Transverse colon (tissue), 4 donors: Measurements from ENCODE around the gene RESP18. TPM values are rescaled to one million over a fixed set of nuclear protein-coding genes. Genes with fewer than 3 reads are reported as not detected.

Experiments used
- DNase-seq: peaks from one replicate; pipeline ENCODE4 v3.0.0-alpha.2; 2019
- H3K27ac ChIP-seq, 4 donors: fragments of 200-600 bp; sonication (generic); 2 replicates each; pipeline ENCODE4 v1.5.1; 2016 to 2018; ENCODE audit warnings: inconsistent platforms in 4 of 4
- H3K27me3 ChIP-seq: fragments of 200-600 bp; sonication (generic); 2 replicates; pipeline ENCODE4 v1.5.1; 2017; ENCODE audit warnings: inconsistent platforms
- H3K36me3 ChIP-seq, 4 donors: fragments of 200-600 bp; sonication (generic); 2 replicates each; pipeline ENCODE4 v1.5.1; 2017 to 2019; ENCODE audit warnings: inconsistent platforms in 4 of 4
- H3K4me1 ChIP-seq, 4 donors: fragments of 200-600 bp; sonication (generic); 2 replicates each; pipeline ENCODE4 v1.5.1; 2017 to 2020; ENCODE audit warnings: inconsistent platforms in 4 of 4
- H3K4me3 ChIP-seq, 4 donors: fragments of 200-600 bp; sonication (generic); 1 replicate in 1 of 4; 2 replicates in 3 of 4; pipeline versions ENCODE4 v1.5.1 to v1.6.1; 2017 to 2019; ENCODE audit warnings: inconsistent platforms in 4 of 4
- H3K9me3 ChIP-seq, 2 donors: fragments of 200-600 bp; sonication (generic); 2 replicates each; pipeline ENCODE4 v1.5.1; 2017 to 2019; ENCODE audit warnings: inconsistent platforms in 2 of 2
- CTCF ChIP-seq, 5 experiments: fragments of 200-600 bp in 3 of 5; fragments of 450-650 bp in 2 of 5; sonication (generic) in 3 of 5; IDR thresholded peaks; 1 replicate in 2 of 5; 2 replicates in 3 of 5; pipeline ENCODE4 v1.5.1; 2016 to 2017; ENCODE audit warnings: antibody characterized with exemption in 5 of 5, inconsistent platforms in 3 of 5, mild to moderate bottlenecking in 2 of 5, moderate library complexity in 1 of 5
- EP300 ChIP-seq: sonication (generic); formaldehyde crosslinking; IDR thresholded peaks from one replicate; pipeline ENCODE4 v1.6.1; 2017; ENCODE audit warnings: antibody characterized with exemption, low read depth
- POLR2A ChIP-seq: fragments of 450-650 bp; IDR thresholded peaks from one replicate; pipeline ENCODE4 v1.6.1; 2016; ENCODE audit warnings: antibody characterized with exemption, mild to moderate bottlenecking, moderate library complexity
- POLR2AphosphoS5 ChIP-seq, 3 donors: sonication (generic); formaldehyde crosslinking; IDR thresholded peaks; one replicate each; pipeline ENCODE4 v1.6.1; 2016; ENCODE audit warnings: antibody characterized with exemption in 3 of 3
- WGBS, 2 donors: methylation state at CpG; one replicate each; pipeline ENCODE4 v1.1.5; 2018; ENCODE audit warnings: low coverage in 1 of 2; 5-methylcytosine and 5-hydroxymethylcytosine counted together
- in situ Hi-C, 4 donors: fragments of 200-750 bp; cut with MboI; loops; one replicate each; pipeline versions ENCODE4 v1.15.0 to v1.15.1; 2017; ENCODE audit warnings: low sequenced_read_pairs in 3 of 4, low pct_ligation_motif_present in 1 of 4, low pct_unique_long_range_greater_than_20kb in 1 of 4
- intact Hi-C: fragments of 100-400 bp; cut with DNase I; formaldehyde crosslinking; loops from one replicate; pipeline ENCODE4 v1.15.1; 2023; ENCODE audit warnings: low total_unique reads
- total RNA-seq, 4 donors: library from RNA; depleted of rRNA; stranded (reverse); fragments of >200 nt; gene quantifications; one replicate each; pipeline ENCODE4 v1.1.0, GENCODE V29; 2016

Gene RESP18
- total RNA-seq, 4 donors from 2014 or later, result not detected

GRCh38 chr2:219298759-219299371 is 33.7 kb downstream of the RESP18 start:
- Histone ChIP-seq H3K36me3 (no peaks in the 10 kb centered on the region), H3K9me3 (no peaks in the 10 kb centered on the region), H3K4me3 (no peak overlapping the region), H3K27ac (no peak overlapping the region), H3K27me3 (peaks cover 43% of the 10 kb centered on the region), H3K4me1 (peaks cover 3 to 19% (median 12%) of the 10 kb centered on the region in 4 donors)
- intact Hi-C loops, result loop anchor here (10.0 kb wide), 1 partner anchor 74 kb away; the partner anchor contains the start of genes ANKZF1 and ATG9A
- peak; percentile 93 for DNase-seq
- peak; percentile 96 to 100 (median 100) for TF ChIP-seq CTCF (IDR thresholded peaks at IDR 0.05)
- no peak for TF ChIP-seq POLR2A
- TF ChIP-seq POLR2AphosphoS5 (IDR thresholded peaks at IDR 0.05), result no peak
- no peak for TF ChIP-seq EP300
- in situ Hi-C loops, result loop anchor here (10.0 to 25.0 kb wide), 3 partner anchors 124 to 244 kb away; partner anchors contain the start of genes SLC23A3 (in 3 of the 4), CNPPD1 (in 2 of the 4), RETREG2 (in 2 of the 4) and NHEJ1 (in 1 of the 4)
- 29% methylated on average over 12 of the region's 15 CpGs; no CpG with 5 or more reads in 1 of the 2 donors for WGBS, 2 donors

- peaks cover 36% of the 10 kb centered on the region for H3K27me3 ChIP-seq
- H3K27ac ChIP-seq, result no peak overlapping the region
- in situ Hi-C loops, result loop anchor here (10.0 to 25.0 kb wide), 3 partner anchors 123 to 243 kb away; partner anchors contain the start of genes SLC23A3 (in 3 of the 4), CNPPD1 (in 2 of the 4), RETREG2 (in 2 of the 4) and NHEJ1 (in 1 of the 4)
- no peaks in the 10 kb centered on the region for H3K36me3 ChIP-seq
- no peak for TF ChIP-seq EP300
- no peak for TF ChIP-seq CTCF (IDR thresholded peaks at IDR 0.05)
- no peak for TF ChIP-seq POLR2AphosphoS5 (IDR thresholded peaks at IDR 0.05)
- no peak for TF ChIP-seq POLR2A
- 59 to 81% methylated on average over 4 to 14 of the region's 14 CpGs for WGBS, 2 donors
- no peak overlapping the region for H3K4me3 ChIP-seq
- no peak for DNase-seq
- intact Hi-C loops, result loop anchor here (10.0 kb wide), 1 partner anchor 73 kb away; the partner anchor contains the start of genes ANKZF1 and ATG9A
- no peaks in the 10 kb centered on the region for H3K9me3 ChIP-seq
- H3K4me1 ChIP-seq, result peaks cover 3 to 20% (median 12%) of the 10 kb centered on the region in 4 donors
Observed at GRCh38 chr2:219297766-219298456, 34.6 kb downstream of the RESP18 start.

GRCh38 chr2:219296631-219297391 is 35.7 kb downstream of the RESP18 start:
- Histone ChIP-seq H3K4me1 (peaks cover 3 to 20% (median 12%) of the 10 kb centered on the region in 4 donors), H3K36me3 (no peaks in the 10 kb centered on the region), H3K27ac (no peak overlapping the region), H3K9me3 (no peaks in the 10 kb centered on the region), H3K27me3 (peaks cover 26% of the 10 kb centered on the region), H3K4me3 (no peak overlapping the region)
- 78 to 92% methylated on average over 5 to 13 of the region's 25 CpGs for WGBS, 2 donors
- TF ChIP-seq EP300, result no peak
- in situ Hi-C loops (loop anchor here (10.0 to 25.0 kb wide), 3 partner anchors 122 to 242 kb away; partner anchors contain the start of genes SLC23A3 (in 3 of the 4), CNPPD1 (in 2 of the 4), RETREG2 (in 2 of the 4) and NHEJ1 (in 1 of the 4)), intact Hi-C loops (loop anchor here (10.0 kb wide), 1 partner anchor 72 kb away; the partner anchor contains the start of genes ANKZF1 and ATG9A)
- no peak for DNase-seq

- no peak overlapping the region for H3K27ac ChIP-seq
- H3K4me3 ChIP-seq, result no peak overlapping the region
- TF ChIP-seq POLR2A, result no peak
- no peak for TF ChIP-seq CTCF (IDR thresholded peaks at IDR 0.05)
- no peak for TF ChIP-seq POLR2AphosphoS5 (IDR thresholded peaks at IDR 0.05)
- TF ChIP-seq EP300, result no peak
- no peak for DNase-seq
- peaks cover 3 to 20% (median 12%) of the 10 kb centered on the region in 4 donors for H3K4me1 ChIP-seq
- H3K9me3 ChIP-seq, result no peaks in the 10 kb centered on the region
- intact Hi-C loops (loop anchor here (10.0 kb wide), 1 partner anchor 71 kb away; the partner anchor contains the start of genes ANKZF1 and ATG9A), in situ Hi-C loops (loop anchor here (10.0 to 25.0 kb wide), 3 partner anchors 121 to 241 kb away; partner anchors contain the start of genes SLC23A3 (in 3 of the 4), CNPPD1 (in 2 of the 4), RETREG2 (in 2 of the 4) and NHEJ1 (in 1 of the 4))
- 85 to 92% methylated on average over 2 to 13 of the region's 14 CpGs for WGBS, 2 donors
- H3K27me3 ChIP-seq, result peaks cover 19% of the 10 kb centered on the region
- no peaks in the 10 kb centered on the region for H3K36me3 ChIP-seq
Observed at GRCh38 chr2:219296142-219296541, 36.4 kb downstream of the RESP18 start.
